Measurements from ENCODE around the gene PTCRA. TPM values are rescaled to one million over a fixed set of nuclear protein-coding genes. Genes with fewer than 3 reads are reported as not detected.
A peak's percentile ranks its signal among the peaks of the same experiment; 100 is the strongest.
"Not testable (repeated sequence)": the region's sequence is repeated elsewhere in the genome, so short reads cannot be mapped to it uniquely, and the experiment has no call there.

The PTCRA gene
- total RNA-seq, 1 experiment from 2014 or later, result not detected

DNA sequence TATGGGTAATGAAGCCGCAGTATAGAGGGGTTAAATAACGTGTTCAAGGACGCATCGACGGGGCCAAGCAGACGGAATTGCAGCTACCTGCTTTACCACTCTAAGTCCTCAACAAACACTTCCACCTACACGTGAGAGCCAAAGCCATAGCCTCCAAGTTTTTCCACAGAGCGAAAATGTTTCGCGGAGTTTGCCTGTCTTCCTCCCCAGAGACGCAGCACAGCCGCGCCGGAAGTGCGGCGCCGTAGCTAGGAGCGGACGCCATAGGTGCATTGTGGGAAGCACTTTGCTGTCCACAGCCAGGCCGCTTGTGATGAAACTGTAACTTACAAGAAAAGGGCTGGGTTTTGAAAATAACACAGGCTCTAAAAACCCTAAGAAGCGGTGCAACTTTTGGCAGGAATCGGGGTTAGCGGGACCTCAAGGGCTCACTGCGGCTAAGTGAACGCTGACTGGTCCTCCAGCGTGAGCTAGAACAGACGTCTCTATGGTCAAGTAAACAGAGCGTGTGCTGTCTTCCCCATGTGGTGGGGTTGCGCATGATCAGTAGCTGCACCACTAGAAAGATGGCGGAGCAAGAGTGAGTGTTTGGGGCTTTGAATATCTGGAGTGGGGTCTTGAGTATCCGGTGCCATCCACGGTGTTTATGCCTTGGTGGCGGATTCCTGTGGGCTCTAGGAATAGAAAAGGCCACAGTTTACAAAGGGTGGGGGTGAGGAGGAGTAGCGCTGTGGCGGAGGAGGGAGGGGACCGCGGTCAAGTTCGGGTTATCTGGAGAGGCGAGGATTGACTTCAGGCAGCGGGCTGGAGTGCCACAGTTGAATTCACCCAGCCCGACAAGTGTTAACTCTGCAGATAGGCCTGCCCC, 36.2 kb upstream of the PTCRA start, which contains the start of gene RPL7L1 (continued):
- TF ChIP-seq JUN (CRISPR knock-in tag; IDR thresholded peaks at IDR 0.05) (0 out of 2 replicates have a peak, but pooled peaks have one; percentile 36), FOXK1 (CRISPR knock-in tag; IDR thresholded peaks at IDR 0.05) (peak; percentile 94), FOXP1 (CRISPR knock-in tag; IDR thresholded peaks at IDR 0.05; ENCODE audit: borderline replicate concordance) (no peak; the same call in 1 of the 2 replicates), SOX15 (CRISPR knock-in tag; IDR thresholded peaks at IDR 0.05) (no peak), SP1 (CRISPR knock-in tag; conservative IDR thresholded peaks at IDR 0.05) (peak; percentile 15; the same call in 1 of the 2 replicates), OVOL2 (CRISPR knock-in tag; IDR thresholded peaks at IDR 0.05; ENCODE audit: borderline replicate concordance) (no peak), CREM (CRISPR knock-in tag; IDR thresholded peaks at IDR 0.05) (peak; percentile 87)
- TF ChIP-seq, protein P1, sequence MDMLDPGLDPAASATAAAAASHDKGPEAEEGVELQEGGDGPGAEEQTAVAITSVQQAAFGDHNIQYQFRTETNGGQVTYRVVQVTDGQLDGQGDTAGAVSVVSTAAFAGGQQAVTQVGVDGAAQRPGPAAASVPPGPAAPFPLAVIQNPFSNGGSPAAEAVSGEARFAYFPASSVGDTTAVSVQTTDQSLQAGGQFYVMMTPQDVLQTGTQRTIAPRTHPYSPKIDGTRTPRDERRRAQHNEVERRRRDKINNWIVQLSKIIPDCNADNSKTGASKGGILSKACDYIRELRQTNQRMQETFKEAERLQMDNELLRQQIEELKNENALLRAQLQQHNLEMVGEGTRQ (CRISPR knock-in tag; IDR thresholded peaks at IDR 0.05), result peak; percentile 65; the same call in 1 of the 2 replicates
- TF ChIP-seq, protein P2, sequence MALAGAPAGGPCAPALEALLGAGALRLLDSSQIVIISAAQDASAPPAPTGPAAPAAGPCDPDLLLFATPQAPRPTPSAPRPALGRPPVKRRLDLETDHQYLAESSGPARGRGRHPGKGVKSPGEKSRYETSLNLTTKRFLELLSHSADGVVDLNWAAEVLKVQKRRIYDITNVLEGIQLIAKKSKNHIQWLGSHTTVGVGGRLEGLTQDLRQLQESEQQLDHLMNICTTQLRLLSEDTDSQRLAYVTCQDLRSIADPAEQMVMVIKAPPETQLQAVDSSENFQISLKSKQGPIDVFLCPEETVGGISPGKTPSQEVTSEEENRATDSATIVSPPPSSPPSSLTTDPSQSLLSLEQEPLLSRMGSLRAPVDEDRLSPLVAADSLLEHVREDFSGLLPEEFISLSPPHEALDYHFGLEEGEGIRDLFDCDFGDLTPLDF (CRISPR knock-in tag; IDR thresholded peaks at IDR 0.05), result no peak
- TF ChIP-seq, protein P3, sequence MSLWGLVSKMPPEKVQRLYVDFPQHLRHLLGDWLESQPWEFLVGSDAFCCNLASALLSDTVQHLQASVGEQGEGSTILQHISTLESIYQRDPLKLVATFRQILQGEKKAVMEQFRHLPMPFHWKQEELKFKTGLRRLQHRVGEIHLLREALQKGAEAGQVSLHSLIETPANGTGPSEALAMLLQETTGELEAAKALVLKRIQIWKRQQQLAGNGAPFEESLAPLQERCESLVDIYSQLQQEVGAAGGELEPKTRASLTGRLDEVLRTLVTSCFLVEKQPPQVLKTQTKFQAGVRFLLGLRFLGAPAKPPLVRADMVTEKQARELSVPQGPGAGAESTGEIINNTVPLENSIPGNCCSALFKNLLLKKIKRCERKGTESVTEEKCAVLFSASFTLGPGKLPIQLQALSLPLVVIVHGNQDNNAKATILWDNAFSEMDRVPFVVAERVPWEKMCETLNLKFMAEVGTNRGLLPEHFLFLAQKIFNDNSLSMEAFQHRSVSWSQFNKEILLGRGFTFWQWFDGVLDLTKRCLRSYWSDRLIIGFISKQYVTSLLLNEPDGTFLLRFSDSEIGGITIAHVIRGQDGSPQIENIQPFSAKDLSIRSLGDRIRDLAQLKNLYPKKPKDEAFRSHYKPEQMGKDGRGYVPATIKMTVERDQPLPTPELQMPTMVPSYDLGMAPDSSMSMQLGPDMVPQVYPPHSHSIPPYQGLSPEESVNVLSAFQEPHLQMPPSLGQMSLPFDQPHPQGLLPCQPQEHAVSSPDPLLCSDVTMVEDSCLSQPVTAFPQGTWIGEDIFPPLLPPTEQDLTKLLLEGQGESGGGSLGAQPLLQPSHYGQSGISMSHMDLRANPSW (CRISPR knock-in tag; conservative IDR thresholded peaks at IDR 0.05; ENCODE audit: low read depth), result no peak

DNA sequence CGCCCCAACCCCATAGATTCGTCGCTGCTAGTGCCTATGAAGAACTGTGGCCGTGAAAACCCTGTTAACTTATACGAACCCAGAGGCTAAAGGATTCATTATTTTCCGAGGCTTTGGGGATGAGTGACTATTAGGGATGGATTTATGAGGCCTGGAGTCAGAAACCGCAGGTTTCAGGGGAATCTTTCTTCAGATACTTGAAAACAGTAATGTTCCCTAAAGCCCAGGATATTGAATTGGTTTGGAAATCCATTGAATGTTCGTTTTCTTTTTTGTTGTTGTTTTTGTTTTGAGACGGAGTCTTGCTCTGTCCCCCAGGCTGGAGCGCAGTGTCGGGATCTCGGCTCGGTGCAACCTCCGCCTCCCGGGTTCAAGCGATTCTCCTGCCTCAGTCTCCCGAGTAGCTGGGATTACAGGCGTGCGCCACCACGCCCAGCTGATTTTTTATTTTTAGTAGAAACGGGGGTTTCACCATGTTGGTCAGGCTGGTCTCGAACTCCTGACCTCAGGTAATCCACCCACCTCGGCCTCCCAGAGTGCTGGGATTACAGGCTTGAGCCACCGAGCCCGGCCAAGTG, 35.5 kb upstream of the PTCRA start:
- not testable (repeated sequence) for ATAC-seq; DNase-seq (ENCODE audit: low spot score); H3K4me1 Mint-ChIP-seq; H3K9me3 Mint-ChIP-seq; H3K27me3 Mint-ChIP-seq (ENCODE audit: low read depth)
- Mint-ChIP-seq H3K4me3 (peak overlapping the region; percentile 100), H3K36me3 (peaks cover 38% of the 10 kb centered on the region), H3K27ac (peak overlapping the region; percentile 100)
- TF ChIP-seq NFE2L1 (CRISPR knock-in tag; IDR thresholded peaks at IDR 0.05), result 0 out of 2 replicates have a peak, but pooled peaks have one; percentile 3
- ChIA-PET CTCF (interaction anchor here (0.6 to 1.6 kb wide), 11 partner anchors 18 to 333 kb away, joined by 3 to 13 read pairs (median 4); partner anchors contain the start of gene TBCC), POLR2A (interaction anchor here (0.6 to 3.2 kb wide), 9 partner anchors 10 to 316 kb away, joined by 3 to 19 read pairs (median 4); partner anchors contain the start of genes BICRAL, CNPY3, TBCC and UBR2)

DNA sequence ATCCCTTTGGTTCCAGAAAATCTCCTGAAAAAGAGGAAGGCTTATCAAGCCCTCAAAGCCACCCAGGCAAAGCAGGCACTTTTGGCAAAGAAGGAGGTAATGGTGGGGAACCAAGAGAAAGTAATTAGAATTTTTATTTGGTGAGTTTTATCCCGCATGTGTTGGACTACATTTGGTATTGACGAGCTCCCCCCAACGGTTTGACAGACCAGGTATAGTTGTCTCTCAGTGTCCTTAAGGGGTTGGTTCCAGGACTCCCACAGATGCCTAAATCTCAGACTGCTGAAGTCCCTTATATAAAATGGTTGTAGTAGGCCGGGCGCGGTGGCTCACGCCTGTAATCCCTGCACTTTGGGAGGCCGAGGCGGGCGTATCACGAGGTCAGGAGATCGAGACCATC, 35.0 kb upstream of the PTCRA start:
- not testable (repeated sequence) for DNase-seq (ENCODE audit: low spot score); H3K4me1 Mint-ChIP-seq; H3K9me3 Mint-ChIP-seq; H3K27me3 Mint-ChIP-seq (ENCODE audit: low read depth); ATAC-seq
- H3K4me3 Mint-ChIP-seq, result peak overlapping the region; percentile 100
- peaks cover 43% of the 10 kb centered on the region for H3K36me3 Mint-ChIP-seq
- ChIA-PET POLR2A (interaction anchor here (3.2 kb wide), 1 partner anchor 10 kb away, joined by 19 read pairs; a partner anchor contains a TSS), CTCF (interaction anchor here (0.6 kb wide), 1 partner anchor 31 kb away, joined by 4 read pairs; no protein-coding TSS in a partner anchor)
- H3K27ac Mint-ChIP-seq, result peak overlapping the region; percentile 100

DNA sequence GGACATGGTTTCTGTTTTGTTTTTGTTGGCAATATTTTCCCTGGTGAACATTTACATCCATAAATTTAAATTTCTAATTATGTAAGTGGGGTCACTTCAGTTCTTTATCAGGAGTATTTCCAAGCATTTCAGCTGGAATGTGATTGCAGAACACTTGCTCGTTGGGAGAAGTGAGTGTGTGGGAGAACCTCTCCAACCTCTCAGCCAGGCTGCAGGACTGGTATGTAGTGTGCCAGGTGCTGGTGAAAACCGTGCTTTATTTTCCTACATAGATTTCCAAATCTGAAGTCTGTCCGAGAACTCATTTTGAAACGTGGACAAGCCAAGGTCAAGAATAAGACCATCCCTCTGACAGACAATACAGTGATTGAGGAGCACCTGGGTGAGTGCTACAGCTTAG, 30.2 kb upstream of the PTCRA start:
- peaks cover 12% of the 10 kb centered on the region for H3K4me1 Mint-ChIP-seq
- no peak overlapping the region for H3K27ac Mint-ChIP-seq
- TF ChIP-seq, protein P3 (CRISPR knock-in tag; conservative IDR thresholded peaks at IDR 0.05; ENCODE audit: low read depth), result no peak
- TF ChIP-seq, protein P4, sequence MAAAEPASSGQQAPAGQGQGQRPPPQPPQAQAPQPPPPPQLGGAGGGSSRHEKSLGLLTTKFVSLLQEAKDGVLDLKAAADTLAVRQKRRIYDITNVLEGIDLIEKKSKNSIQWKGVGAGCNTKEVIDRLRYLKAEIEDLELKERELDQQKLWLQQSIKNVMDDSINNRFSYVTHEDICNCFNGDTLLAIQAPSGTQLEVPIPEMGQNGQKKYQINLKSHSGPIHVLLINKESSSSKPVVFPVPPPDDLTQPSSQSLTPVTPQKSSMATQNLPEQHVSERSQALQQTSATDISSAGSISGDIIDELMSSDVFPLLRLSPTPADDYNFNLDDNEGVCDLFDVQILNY (CRISPR knock-in tag; IDR thresholded peaks at IDR 0.05), result no peak
- H3K36me3 Mint-ChIP-seq, result peaks cover 54% of the 10 kb centered on the region
- no peak for DNase-seq (ENCODE audit: low spot score)
- ChIA-PET POLR2A (no interaction called here), CTCF (no interaction called here)
- no peak for ATAC-seq
- H3K27me3 Mint-ChIP-seq (ENCODE audit: low read depth), result no peaks in the 10 kb centered on the region
- no peaks in the 10 kb centered on the region for H3K9me3 Mint-ChIP-seq
- no peak overlapping the region for H3K4me3 Mint-ChIP-seq

DNA sequence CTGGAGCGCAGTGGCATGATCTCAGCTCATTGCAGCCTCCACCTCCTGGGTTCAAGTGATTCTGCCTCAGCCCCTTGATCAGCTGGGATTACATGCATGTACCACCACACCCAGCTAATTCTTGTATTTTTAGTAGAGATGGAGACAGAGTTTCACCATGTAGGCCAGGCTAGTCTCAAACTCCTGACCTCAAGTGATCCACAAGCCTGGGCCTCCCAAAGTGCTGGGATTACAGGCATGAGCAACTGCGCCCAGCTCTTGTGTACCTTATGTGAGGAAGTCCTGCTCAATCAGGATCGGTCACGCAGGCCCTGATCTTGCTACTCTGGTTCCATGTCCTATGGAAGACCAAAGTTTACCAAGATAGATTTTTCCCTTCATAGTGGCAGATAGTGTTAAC, 27.7 kb upstream of the PTCRA start:
- H3K4me3 Mint-ChIP-seq; POLR2A ChIA-PET; ATAC-seq; H3K27me3 Mint-ChIP-seq (ENCODE audit: low read depth); H3K9me3 Mint-ChIP-seq; CTCF ChIA-PET; DNase-seq (ENCODE audit: low spot score): not testable (repeated sequence)
- H3K27ac Mint-ChIP-seq, result peak overlapping the region; percentile 60
- peaks cover 13% of the 10 kb centered on the region for H3K4me1 Mint-ChIP-seq
- peaks cover 46% of the 10 kb centered on the region for H3K36me3 Mint-ChIP-seq

Measured in WTC11 (cell line).